HG03439 (cell line): ENCODE data around the gene MS4A12.
A peak's percentile ranks its signal among the peaks of the same experiment; 100 is the strongest.
"Not testable (repeated sequence)": the region's sequence is repeated elsewhere in the genome, so short reads cannot be mapped to it uniquely, and the experiment has no call there.

Source experiments
- ATAC-seq: cut with Tn5 transposase; IDR thresholded peaks from one replicate; pipeline ENCODE4 v1.9.1; 2021; ENCODE audit warnings: mild to moderate bottlenecking, moderate library complexity; ENCODE audit not compliant: unreplicated experiment

Gene MS4A12

DNA sequence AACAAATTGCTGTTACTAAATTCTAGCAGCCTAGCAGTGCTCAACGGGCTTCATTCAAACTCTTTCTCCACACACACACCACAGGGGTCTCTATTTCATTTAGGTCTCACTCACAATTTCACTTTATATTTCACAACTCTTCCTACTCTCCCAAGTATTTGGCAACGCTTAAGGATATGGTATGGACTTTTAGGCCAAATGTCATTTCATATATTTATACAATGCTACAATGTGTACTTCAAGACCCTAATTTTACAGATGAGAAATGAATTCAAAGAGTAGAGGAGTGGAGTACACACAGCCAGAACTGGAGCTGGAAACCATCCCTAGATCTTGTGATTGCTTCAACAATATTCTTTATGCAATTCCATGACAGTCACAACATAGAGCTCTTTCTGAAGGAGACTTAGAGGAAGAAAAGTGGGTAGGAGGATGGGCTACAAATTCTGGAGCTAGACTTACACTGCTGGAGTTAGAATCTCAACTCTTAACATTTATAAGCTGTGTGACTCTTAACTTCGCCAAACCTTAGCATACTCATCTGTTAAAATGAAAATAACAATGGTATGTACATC is 20.2 kb downstream of the MS4A12 start:
- no peak for ATAC-seq

DNA sequence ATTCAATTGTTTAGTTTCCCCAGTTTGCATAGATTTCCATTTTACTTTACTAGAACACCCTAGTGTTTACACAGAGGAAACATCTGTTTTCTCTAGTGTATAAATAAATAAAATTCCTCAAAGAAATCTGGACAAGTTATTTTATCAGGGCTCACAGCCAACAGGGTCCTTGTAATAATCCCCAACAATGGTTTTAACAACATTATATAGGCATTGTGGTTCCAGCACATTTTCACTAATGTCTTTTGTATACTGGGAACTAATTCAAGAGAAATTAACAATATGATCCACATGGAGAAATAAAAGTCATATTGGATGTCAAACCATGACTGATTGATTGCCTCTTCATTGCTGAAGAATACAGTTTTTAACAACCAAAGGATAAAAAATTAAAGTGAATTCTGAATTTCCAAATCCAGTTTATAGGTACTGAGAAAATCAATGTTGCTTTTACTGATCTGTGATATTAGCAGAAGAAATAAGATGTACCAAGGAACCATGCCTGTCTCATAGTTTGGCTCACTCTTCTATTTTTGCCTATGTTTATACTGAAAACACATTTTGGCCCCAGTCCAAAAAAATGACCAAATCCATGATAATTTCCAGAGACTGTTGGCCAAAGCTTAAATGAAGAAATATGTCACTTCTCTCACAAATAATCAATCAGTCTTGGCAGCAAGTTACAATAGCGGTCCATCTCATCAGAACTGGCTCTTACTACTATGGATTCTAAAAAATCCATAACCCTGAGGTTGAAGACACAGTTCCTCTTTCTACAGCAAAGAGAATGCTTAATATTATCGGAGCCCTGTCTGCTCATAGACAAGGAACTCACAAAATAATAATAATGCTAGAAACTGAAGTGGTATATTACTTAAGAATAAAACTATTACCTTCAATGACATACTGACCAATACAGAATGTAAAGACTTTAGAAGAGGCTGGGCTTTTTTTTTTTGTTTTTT is 21.2 kb downstream of the MS4A12 start:
- ATAC-seq: no peak

DNA sequence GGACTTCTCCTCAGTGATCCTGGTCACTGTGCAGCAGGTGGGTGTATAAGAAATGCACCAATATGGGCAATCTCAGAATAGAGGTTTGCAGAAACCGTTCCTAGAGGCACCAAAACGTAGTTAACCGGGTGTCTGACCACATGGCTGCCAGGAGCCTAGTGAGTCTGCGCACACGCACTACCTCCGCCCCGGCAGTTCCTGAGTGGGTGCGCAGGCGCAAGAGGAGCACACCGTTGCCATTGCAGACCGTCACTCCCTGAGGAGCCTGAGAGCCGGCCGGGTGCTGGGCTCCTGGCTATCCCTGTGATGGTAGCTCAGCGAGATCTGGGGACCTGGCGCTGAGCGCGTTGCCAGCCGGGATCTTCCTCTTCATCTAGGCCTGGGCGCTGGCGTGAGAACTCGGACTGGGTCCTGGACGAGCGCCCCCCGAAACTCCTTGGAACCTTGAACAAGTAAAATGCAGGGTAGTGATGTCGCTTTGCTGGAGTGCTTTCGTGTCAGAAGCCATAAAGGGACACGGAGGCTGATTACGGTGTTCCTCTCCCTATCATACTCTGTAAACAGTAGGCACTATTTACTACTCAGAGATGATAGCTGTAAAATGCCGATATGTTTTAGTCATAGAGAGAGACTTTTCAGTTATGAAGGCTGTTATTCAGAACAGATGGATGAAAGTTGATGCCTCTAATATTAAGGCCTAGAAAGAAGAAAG is 22.7 kb downstream of the MS4A12 start, which contains the start of gene MS4A13:
MS4A13 (plus strand) TSS at position 249 of the 712 bp plus-strand sequence. CDS start 2,692 bp downstream, outside the sequence.
- ATAC-seq: no peak

DNA sequence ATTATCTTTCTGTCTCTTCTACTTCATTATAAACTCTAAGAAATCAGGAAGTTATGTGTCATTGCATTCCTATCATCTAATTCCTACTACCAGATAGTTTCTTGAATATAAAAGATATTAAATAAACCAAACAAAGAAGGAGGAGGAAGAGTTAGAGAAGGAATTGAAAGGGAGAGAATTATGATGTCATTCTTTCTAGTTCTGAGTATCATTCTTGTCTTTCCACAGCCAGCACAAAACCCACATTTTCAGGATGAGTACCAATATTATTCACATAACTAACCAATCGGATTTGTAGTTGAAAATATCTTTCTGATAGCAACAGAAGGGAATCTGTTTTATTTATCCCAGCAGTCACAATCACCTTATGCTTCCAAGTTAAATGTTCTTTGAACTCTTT is 35.9 kb downstream of the MS4A12 start:
- no peak for ATAC-seq

DNA sequence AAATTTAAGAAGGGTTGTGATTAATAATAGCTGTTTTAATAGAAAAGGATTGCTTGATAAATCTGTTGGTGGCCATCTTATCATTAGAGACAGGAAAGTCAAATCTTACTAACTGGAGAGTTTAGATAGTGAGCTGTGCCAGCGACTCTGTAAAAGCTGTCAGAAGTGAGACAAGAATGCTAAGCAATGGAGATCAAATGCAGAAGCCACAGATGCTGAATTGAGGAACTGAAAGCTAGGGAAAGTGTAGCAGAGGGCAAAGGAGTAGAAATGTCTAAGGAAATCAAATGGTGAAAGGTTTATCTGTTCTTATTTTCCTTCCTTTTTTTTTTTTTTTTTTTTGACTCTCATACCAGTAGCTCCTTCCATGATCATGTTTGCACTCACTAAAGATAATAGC is 36.4 kb downstream of the MS4A12 start:
- peak; percentile 59 for ATAC-seq

DNA sequence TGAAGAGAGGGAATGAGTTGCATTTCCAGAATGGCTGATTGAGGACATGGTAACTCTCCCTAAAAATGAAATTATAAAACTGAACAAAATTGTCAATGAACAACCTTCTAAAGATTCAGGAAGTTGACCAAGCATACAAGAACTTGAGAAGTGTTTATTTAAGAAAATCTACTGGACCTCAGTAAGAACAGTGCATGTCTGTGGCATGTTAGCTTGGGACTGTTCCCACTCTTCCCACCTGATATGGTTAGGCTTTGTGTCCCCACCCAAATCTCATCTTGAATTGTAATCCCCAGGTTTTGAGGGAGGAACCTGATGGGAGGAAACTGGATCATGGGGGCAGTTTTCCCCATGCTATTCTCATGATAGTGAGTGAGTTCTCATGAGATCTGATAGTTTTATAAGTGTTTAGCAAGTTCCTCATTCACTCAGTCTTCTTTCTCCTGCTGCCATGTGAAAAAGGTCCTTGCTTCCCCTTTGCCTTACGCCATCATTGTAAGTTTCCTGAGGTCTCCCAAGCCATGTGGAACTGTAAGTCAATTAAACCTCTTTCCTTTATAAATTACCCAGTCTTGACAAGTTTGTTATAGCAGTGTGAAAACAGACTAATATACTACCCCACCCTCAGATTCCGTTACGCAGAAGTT is 38.0 kb downstream of the MS4A12 start:
- no peak for ATAC-seq

DNA sequence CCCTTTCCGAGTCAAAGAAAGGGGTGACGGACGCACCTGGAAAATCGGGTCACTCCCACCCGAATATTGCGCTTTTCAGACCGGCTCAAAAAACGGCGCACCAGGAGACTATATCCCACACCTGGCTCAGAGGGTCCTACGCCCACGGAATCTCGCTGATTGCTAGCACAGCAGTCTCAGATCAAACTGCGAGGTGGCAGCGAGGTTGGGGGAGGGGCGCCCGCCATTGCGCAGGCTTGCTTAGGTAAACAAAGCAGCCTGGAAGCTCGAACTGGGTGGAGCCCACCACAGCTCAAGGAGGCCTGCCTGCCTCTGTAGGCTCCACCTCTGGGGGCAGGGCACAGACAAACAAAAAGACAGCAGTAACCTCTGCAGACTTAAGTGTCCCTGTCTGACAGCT is 39.8 kb downstream of the MS4A12 start:
- ATAC-seq: not testable (repeated sequence)

DNA sequence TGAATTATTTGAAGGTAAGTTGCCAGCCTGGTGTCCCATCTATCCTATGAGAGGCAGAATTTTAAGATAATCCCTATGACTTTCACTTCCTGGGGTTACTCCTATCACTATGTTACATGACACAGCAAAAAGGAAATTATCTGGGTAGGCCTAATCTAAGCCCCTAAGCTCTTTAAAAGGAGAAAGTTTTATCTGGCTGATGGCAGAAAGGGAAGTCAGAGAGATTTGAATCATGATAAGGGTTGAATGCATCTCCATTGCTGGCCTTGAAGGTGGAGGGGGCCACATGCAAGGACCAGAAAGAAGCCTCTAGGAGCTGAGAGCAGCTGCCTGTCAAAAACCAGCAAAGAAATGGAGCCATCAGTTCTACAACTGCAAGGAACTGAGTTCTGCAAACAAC is 46.0 kb downstream of the MS4A12 start:
- not testable (repeated sequence) for ATAC-seq

DNA sequence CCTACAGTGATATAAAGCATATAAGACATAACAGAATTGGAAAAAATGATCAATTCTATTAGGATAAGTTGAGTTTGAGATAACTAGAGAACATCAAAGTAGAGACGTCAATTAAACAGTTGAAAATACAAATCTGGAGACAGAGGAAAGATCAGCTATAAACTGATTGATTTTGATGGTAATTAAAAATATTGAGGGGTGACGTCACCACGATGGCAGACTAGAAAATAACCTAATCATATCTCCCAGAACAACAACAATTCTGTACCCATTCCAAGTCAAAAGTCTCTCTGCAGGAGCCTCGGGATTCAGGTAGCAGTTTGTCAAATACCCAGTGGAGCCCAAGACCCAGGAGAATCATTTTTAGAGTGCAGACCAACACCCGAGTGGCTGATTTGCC is 51.5 kb downstream of the MS4A12 start:
- ATAC-seq: no peak
